HG02798 (cell line): ENCODE data around the gene HMGA1.

Source experiments
- ATAC-seq: cut with Tn5 transposase; IDR thresholded peaks from one replicate; pipeline ENCODE4 v1.9.1; 2021; ENCODE audit warnings: mild to moderate bottlenecking; ENCODE audit not compliant: unreplicated experiment, poor library complexity

The HMGA1 gene

GRCh38 chr6:34284563-34285447 lies 48.1 kb downstream of the HMGA1 start:
- no peak for ATAC-seq

- no peak for ATAC-seq
These were observed 48.9 kb downstream of the HMGA1 start for GRCh38 chr6:34285448-34286164.

GRCh38 chr6:34288581-34288980 lies 51.9 kb downstream of the HMGA1 start:
- ATAC-seq, result peak; percentile 51

- no peak for ATAC-seq
These were observed 52.5 kb downstream of the HMGA1 start for GRCh38 chr6:34289137-34289536.

- no peak for ATAC-seq
These were observed 56.3 kb downstream of the HMGA1 start for GRCh38 chr6:34292954-34293353.

GRCh38 chr6:34295721-34296120 lies 59.0 kb downstream of the HMGA1 start:
- ATAC-seq, result peak; percentile 88
